ENCODE results near the gene SPINK4. TPM values are rescaled to one million over a fixed set of nuclear protein-coding genes. Genes with fewer than 3 reads are reported as not detected.

SPINK4 gene
- total and polyA plus RNA-seq, 4 donors, result 0.70 TPM; not detected in 3

DNA sequence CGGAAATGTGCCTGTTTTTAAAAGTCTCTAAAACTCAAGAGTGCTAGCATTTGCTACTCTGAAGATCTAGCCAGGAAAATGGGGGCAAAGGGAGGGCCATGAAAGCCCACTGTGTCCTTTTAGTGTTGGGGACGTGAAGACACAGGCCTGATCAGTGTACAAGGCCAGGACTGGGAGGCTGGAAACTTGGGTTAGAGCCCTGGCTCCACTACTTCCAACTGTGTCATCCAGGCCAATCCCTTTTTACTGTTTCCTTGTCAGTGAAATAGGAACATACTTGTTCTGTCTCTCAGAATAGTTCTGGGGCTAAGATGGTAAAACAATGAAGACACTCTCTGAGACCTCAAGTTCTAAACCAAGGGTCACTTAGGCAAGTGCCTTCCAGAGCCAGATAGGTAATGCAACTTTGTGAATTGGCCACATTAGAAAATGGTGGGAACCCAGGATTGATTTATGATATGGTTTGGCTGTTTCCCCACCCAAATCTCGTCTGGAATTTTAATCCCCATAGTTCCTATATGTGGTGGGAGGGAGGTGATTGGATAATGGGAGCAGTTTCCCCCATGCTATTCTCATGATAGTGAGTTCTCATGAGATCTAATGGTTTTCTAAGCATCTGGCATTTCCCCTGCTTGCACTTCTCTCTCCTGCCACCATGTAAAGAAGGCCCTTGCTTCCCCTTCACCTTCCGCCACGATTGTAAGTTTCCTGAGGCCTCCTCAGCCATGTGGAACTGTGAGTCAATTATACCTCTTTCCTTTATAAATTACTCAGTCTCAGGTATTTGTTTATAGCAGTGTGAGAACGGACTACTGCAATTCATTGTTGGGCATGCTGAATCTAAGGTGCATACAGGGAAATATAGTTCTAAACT lies 42.5 kb upstream of the SPINK4 start (continued):
- TF ChIP-seq YY1 (IDR thresholded peaks at IDR 0.05) (no peak), NR2F2 (IDR thresholded peaks at IDR 0.05) (no peak), GABPA (IDR thresholded peaks at IDR 0.05 in 1 of 2, conservative IDR thresholded peaks at IDR 0.05 in 1 of 2) (no peak)
- TF ChIP-seq, protein P1, sequence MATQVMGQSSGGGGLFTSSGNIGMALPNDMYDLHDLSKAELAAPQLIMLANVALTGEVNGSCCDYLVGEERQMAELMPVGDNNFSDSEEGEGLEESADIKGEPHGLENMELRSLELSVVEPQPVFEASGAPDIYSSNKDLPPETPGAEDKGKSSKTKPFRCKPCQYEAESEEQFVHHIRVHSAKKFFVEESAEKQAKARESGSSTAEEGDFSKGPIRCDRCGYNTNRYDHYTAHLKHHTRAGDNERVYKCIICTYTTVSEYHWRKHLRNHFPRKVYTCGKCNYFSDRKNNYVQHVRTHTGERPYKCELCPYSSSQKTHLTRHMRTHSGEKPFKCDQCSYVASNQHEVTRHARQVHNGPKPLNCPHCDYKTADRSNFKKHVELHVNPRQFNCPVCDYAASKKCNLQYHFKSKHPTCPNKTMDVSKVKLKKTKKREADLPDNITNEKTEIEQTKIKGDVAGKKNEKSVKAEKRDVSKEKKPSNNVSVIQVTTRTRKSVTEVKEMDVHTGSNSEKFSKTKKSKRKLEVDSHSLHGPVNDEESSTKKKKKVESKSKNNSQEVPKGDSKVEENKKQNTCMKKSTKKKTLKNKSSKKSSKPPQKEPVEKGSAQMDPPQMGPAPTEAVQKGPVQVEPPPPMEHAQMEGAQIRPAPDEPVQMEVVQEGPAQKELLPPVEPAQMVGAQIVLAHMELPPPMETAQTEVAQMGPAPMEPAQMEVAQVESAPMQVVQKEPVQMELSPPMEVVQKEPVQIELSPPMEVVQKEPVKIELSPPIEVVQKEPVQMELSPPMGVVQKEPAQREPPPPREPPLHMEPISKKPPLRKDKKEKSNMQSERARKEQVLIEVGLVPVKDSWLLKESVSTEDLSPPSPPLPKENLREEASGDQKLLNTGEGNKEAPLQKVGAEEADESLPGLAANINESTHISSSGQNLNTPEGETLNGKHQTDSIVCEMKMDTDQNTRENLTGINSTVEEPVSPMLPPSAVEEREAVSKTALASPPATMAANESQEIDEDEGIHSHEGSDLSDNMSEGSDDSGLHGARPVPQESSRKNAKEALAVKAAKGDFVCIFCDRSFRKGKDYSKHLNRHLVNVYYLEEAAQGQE (IDR thresholded peaks at IDR 0.05), result no peak

- no peak overlapping the region for H3K27ac ChIP-seq (ENCODE audit: low read depth in 1 of 2, low read length in 2 of 2)
- H3K9ac ChIP-seq (ENCODE audit: low read depth in 1 of 2, low read length in 2 of 2), result no peak overlapping the region
- H3K9me3 ChIP-seq (ENCODE audit: control insufficient read depth in 4 of 4, low read length in 3 of 4), result no peaks in the 10 kb centered on the region
- no peaks in the 10 kb centered on the region for H3K4me1 ChIP-seq (ENCODE audit: control insufficient read depth in 4 of 4, insufficient read depth in 4 of 4, low read length in 3 of 4)
- H3K27me3 ChIP-seq (ENCODE audit: control insufficient read depth in 4 of 4, insufficient read depth in 4 of 4, low read length in 3 of 4), result no peaks in the 10 kb centered on the region
- no peak for TF ChIP-seq JUND (IDR thresholded peaks at IDR 0.05)
- TF ChIP-seq CTCF (IDR thresholded peaks at IDR 0.05; ENCODE audit: low read depth, low read length, missing input control), result no peak
- TF ChIP-seq HNF4G (IDR thresholded peaks at IDR 0.05), result no peak
- no peak for TF ChIP-seq NR2F2 (IDR thresholded peaks at IDR 0.05)
- TF ChIP-seq MAX (IDR thresholded peaks at IDR 0.05), result no peak
- no peak for TF ChIP-seq FOXA2 (IDR thresholded peaks at IDR 0.05)
- TF ChIP-seq RXRA (IDR thresholded peaks at IDR 0.05), result no peak
- no peak for TF ChIP-seq SP1 (IDR thresholded peaks at IDR 0.05)
- TF ChIP-seq, protein P1 (IDR thresholded peaks at IDR 0.05), result no peak
- TF ChIP-seq RAD21 (IDR thresholded peaks at IDR 0.05), result no peak
- TF ChIP-seq, protein P2, sequence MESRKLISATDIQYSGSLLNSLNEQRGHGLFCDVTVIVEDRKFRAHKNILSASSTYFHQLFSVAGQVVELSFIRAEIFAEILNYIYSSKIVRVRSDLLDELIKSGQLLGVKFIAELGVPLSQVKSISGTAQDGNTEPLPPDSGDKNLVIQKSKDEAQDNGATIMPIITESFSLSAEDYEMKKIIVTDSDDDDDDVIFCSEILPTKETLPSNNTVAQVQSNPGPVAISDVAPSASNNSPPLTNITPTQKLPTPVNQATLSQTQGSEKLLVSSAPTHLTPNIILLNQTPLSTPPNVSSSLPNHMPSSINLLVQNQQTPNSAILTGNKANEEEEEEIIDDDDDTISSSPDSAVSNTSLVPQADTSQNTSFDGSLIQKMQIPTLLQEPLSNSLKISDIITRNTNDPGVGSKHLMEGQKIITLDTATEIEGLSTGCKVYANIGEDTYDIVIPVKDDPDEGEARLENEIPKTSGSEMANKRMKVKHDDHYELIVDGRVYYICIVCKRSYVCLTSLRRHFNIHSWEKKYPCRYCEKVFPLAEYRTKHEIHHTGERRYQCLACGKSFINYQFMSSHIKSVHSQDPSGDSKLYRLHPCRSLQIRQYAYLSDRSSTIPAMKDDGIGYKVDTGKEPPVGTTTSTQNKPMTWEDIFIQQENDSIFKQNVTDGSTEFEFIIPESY (IDR thresholded peaks at IDR 0.05), result no peak
- no peaks in the 10 kb centered on the region for H3K36me3 ChIP-seq (ENCODE audit: control insufficient read depth in 4 of 4, insufficient read depth in 3 of 4, low read depth in 1 of 4, low read length in 3 of 4)
- no peak overlapping the region for H3K4me3 ChIP-seq (ENCODE audit: low read depth in 1 of 3, low read length in 3 of 3)
- no peak for DNase-seq (ENCODE audit: low spot score)
- 86% methylated on average over 6 of the region's 6 CpGs for WGBS
Measured at GRCh38 chr9:33198165-33198564, 41.8 kb upstream of the SPINK4 start.
